ENCODE measurements around the gene TSPAN12.

DNA sequence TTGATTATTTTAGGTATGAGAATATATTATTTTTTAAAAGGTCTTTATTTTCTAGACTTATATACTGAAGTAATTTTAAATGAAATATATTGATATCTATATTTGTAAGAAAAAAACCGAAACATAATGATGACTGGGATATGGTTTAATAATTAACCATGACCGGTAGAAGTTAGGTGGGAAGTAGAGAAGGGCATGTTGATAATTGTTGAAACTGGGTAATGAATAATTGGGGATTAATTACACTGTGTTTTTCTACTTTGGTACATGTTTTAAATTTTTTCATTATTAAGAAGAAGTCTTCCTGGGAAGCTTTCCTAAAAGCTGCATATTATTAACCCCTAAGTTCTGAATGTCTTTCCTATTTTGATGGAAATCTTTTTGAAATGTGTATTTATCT lies 16.3 kb downstream of the TSPAN12 start:
- TF ChIP-seq, protein P1, sequence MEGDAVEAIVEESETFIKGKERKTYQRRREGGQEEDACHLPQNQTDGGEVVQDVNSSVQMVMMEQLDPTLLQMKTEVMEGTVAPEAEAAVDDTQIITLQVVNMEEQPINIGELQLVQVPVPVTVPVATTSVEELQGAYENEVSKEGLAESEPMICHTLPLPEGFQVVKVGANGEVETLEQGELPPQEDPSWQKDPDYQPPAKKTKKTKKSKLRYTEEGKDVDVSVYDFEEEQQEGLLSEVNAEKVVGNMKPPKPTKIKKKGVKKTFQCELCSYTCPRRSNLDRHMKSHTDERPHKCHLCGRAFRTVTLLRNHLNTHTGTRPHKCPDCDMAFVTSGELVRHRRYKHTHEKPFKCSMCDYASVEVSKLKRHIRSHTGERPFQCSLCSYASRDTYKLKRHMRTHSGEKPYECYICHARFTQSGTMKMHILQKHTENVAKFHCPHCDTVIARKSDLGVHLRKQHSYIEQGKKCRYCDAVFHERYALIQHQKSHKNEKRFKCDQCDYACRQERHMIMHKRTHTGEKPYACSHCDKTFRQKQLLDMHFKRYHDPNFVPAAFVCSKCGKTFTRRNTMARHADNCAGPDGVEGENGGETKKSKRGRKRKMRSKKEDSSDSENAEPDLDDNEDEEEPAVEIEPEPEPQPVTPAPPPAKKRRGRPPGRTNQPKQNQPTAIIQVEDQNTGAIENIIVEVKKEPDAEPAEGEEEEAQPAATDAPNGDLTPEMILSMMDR (optimal IDR thresholded peaks at IDR 0.05 in 1 of 3, IDR thresholded peaks at IDR 0.05 in 1 of 3, conservative IDR thresholded peaks at IDR 0.05 in 1 of 3; ENCODE audit: extremely low read depth in 1 of 3, insufficient read depth in 2 of 3, low read length in 3 of 3): no peak
- no peak for TF ChIP-seq EZH2 (IDR thresholded peaks at IDR 0.05; ENCODE audit: low read length)
